ENCODE measurements around the gene LRRFIP1.

Gene LRRFIP1

GRCh38 chr2:237642038-237642734 lies 14.8 kb downstream of the LRRFIP1 start:
- no peak for DNase-seq

GRCh38 chr2:237643066-237643465 lies 15.7 kb downstream of the LRRFIP1 start:
- no peak for DNase-seq

- DNase-seq: no peak
These were observed 16.4 kb downstream of the LRRFIP1 start for GRCh38 chr2:237643582-237644380.

- no peak for DNase-seq
These were observed 17.0 kb downstream of the LRRFIP1 start for GRCh38 chr2:237644381-237644703.

- DNase-seq: no peak
These were observed 17.9 kb downstream of the LRRFIP1 start for GRCh38 chr2:237645261-237645660.

- no peak for DNase-seq
These were observed 20.0 kb downstream of the LRRFIP1 start for GRCh38 chr2:237647176-237648015.

GRCh38 chr2:237648016-237648381 lies 20.6 kb downstream of the LRRFIP1 start:
- no peak for DNase-seq

GRCh38 chr2:237649541-237650454 lies 22.4 kb downstream of the LRRFIP1 start:
- DNase-seq: no peak

- DNase-seq: no peak
These were observed 23.1 kb downstream of the LRRFIP1 start for GRCh38 chr2:237650455-237650850.

- DNase-seq: no peak
These were observed 24.4 kb downstream of the LRRFIP1 start for GRCh38 chr2:237651761-237652160.

- no peak for DNase-seq
These were observed 24.8 kb downstream of the LRRFIP1 start for GRCh38 chr2:237652181-237652580.

GRCh38 chr2:237652854-237653253 lies 25.5 kb downstream of the LRRFIP1 start:
- DNase-seq: no peak

GRCh38 chr2:237653776-237654558 lies 26.6 kb downstream of the LRRFIP1 start:
- DNase-seq: no peak

GRCh38 chr2:237657063-237657462 lies 29.7 kb downstream of the LRRFIP1 start:
- no peak for DNase-seq

GRCh38 chr2:237660381-237660900 lies 33.1 kb downstream of the LRRFIP1 start:
- no peak for DNase-seq

GRCh38 chr2:237661270-237661669 lies 33.9 kb downstream of the LRRFIP1 start:
- DNase-seq: no peak

- DNase-seq: no peak
These were observed 34.5 kb downstream of the LRRFIP1 start for GRCh38 chr2:237661799-237662328.

- DNase-seq: peak; percentile 74
These were observed 35.3 kb downstream of the LRRFIP1 start for GRCh38 chr2:237662671-237663093.

- DNase-seq: no peak
These were observed 36.2 kb downstream of the LRRFIP1 start for GRCh38 chr2:237663517-237664110.

- DNase-seq: no peak
These were observed 36.8 kb downstream of the LRRFIP1 start for GRCh38 chr2:237664151-237664550.

GRCh38 chr2:237665713-237666143 lies 38.3 kb downstream of the LRRFIP1 start:
- DNase-seq: no peak
